ENCODE data around the gene PTPRN2.
"Not testable (repeated sequence)": the region's sequence is repeated elsewhere in the genome, so short reads cannot be mapped to it uniquely, and the experiment has no call there.

PTPRN2 gene

DNA sequence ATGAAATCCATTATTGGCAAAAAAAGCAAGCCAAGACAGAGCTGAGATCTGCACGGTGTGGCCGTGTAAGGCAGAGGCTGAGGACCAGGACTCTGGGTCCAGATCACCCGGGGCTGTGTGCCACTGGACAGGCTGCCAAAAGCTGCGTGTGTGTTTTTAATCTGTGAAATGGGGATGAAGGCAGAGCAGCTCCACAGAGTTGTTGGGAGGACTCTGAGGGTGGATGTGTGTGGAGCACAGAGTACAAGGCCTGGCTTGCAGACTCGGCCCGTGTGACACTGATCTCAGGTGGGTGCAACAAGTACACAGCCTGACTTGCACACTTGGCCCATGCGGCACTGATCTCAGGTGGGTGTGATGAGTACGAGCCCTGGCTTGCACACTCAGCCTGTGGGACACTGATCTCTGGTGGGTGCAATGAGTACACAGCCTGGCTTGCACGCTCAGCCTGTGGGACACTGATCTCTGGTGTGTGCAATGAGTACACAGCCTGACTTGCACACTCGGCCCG, 921.0 kb downstream of the PTPRN2 start:
- H3K27me3 Mint-ChIP-seq (ENCODE audit: low read depth, poor library complexity) = peaks cover 6% of the 10 kb centered on the region
- H3K36me3 Mint-ChIP-seq (ENCODE audit: low read depth) = no peaks in the 10 kb centered on the region
- no peak overlapping the region for H3K27ac Mint-ChIP-seq
- H3K4me1 Mint-ChIP-seq = peaks cover 37% of the 10 kb centered on the region
- DNase-seq = no peak
- TF ChIP-seq, protein P1, sequence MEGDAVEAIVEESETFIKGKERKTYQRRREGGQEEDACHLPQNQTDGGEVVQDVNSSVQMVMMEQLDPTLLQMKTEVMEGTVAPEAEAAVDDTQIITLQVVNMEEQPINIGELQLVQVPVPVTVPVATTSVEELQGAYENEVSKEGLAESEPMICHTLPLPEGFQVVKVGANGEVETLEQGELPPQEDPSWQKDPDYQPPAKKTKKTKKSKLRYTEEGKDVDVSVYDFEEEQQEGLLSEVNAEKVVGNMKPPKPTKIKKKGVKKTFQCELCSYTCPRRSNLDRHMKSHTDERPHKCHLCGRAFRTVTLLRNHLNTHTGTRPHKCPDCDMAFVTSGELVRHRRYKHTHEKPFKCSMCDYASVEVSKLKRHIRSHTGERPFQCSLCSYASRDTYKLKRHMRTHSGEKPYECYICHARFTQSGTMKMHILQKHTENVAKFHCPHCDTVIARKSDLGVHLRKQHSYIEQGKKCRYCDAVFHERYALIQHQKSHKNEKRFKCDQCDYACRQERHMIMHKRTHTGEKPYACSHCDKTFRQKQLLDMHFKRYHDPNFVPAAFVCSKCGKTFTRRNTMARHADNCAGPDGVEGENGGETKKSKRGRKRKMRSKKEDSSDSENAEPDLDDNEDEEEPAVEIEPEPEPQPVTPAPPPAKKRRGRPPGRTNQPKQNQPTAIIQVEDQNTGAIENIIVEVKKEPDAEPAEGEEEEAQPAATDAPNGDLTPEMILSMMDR (IDR thresholded peaks at IDR 0.05) = no peak
- H3K4me3 Mint-ChIP-seq = no peak overlapping the region
- no peaks in the 10 kb centered on the region for H3K9me3 Mint-ChIP-seq

DNA sequence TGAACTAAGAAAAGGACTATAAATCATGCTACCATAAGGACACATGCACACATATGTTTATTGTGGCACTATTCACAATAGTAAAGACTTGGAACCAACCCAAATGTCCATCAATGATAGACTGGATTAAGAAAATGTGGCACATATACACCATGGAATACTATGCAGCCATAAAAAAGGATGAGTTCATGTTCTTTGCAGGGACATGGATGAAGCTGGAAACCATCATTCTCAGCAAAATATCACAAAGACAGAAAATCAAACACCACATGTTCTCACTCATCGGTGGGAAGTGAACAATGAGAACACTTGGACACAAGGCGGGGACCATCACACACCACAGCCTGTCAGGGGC, 922.0 kb downstream of the PTPRN2 start:
- not testable (repeated sequence) for H3K9me3 Mint-ChIP-seq; DNase-seq; H3K36me3 Mint-ChIP-seq (ENCODE audit: low read depth); H3K4me3 Mint-ChIP-seq; H3K27me3 Mint-ChIP-seq (ENCODE audit: low read depth, poor library complexity); H3K27ac Mint-ChIP-seq
- peaks cover 27% of the 10 kb centered on the region for H3K4me1 Mint-ChIP-seq

DNA sequence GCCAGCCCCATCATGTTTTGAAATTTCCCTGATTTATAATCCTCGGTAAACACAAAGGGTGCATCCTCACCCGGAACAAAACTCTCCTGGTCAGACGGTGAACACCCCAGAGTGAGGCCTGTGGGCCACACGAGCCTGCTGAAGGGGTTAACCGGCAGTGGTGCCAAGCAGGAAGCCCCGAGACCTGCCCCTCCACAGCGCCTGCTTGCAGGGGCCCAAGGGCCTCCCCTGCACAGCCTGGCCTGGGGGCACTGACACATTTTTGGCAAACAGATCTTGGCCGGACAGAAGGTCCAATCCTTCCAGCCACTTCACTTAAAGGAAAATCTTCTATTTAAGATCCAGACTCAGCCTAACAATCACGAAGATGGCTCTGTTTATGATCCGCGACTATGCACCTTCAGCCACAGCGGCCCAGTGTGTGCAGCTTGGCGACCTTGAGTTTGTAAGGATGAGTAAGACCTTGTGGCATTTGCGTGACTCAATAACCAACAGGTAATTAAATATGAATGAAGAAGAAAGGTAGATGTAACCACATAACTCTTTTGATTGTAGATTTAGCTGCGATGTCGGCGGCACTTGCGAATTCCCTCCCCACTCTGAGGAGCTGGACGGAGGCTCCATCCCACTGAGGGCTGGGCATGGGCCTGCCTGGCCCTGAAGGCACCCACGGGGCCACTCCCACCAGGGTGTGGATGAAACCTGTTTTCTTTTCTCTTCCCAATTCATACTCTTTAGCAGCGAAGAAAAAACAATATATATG, 922.6 kb downstream of the PTPRN2 start:
- TF ChIP-seq, protein P1 (IDR thresholded peaks at IDR 0.05) = no peak
- Mint-ChIP-seq H3K9me3 (no peaks in the 10 kb centered on the region), H3K27me3 (ENCODE audit: low read depth, poor library complexity) (peaks cover 6% of the 10 kb centered on the region), H3K4me1 (peaks cover 22% of the 10 kb centered on the region), H3K36me3 (ENCODE audit: low read depth) (no peaks in the 10 kb centered on the region), H3K4me3 (no peak overlapping the region), H3K27ac (no peak overlapping the region)
- DNase-seq = no peak

DNA sequence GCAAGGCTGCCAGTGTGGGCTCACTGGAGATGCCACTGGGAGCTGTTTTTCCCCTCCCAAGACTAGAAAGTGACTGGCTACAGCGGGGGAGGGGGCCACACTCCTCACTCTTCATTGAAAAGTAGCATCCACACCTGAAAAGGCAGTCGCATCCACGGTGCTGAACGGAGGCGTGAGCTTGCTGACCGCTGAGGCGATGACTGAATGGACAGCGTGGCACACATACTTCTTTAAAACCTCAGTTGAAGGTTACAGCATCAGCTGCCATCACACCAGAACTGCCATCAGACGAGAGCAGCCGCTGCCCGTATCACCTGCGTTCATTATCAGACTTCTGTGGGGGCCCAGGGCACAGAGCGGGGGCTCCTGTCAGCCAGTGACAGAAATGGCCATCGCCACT, 923.6 kb downstream of the PTPRN2 start:
- TF ChIP-seq, protein P1 (IDR thresholded peaks at IDR 0.05) = no peak
- no peak for DNase-seq
- no peaks in the 10 kb centered on the region for H3K9me3 Mint-ChIP-seq
- H3K27me3 Mint-ChIP-seq (ENCODE audit: low read depth, poor library complexity) = peaks cover 4% of the 10 kb centered on the region
- H3K4me1 Mint-ChIP-seq = peaks cover 12% of the 10 kb centered on the region
- no peak overlapping the region for H3K27ac Mint-ChIP-seq
- H3K36me3 Mint-ChIP-seq (ENCODE audit: low read depth) = no peaks in the 10 kb centered on the region
- H3K4me3 Mint-ChIP-seq = no peak overlapping the region

DNA sequence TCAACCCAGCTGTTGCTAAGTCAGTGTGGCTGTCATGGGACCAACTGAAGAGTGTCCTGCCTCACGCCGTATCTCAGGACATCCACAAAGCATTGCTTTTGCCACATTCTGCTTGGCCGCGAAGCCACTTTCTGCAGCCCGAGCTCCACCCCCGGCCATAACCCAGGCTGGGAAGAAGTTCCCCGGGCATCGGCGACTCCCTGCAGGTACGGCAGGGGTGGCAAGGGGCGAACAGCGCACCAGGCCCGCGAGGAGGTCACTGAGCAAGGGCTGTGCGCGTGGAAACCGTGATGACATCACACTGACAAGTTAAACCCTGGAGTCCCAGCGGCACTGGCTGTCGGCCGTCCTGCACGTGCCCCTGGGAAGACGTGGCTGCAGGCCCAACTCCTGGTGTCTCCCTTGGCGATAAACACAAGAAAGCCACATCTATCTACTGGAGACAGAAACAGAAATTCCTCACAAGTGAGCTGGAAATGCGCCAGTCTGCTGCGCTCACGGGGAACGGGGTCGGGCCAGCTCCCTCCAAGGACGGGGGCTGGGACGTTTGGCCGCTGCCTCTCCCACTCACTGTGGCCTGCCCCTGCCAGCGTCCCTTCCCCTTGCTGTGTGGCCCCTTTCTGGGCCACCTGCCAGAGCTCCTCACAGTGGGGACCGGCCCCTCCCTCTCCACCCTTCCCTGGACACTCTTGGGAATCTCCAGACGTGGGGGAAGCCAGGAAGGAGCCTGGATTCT, 924.5 kb downstream of the PTPRN2 start:
- Mint-ChIP-seq H3K27ac (no peak overlapping the region), H3K27me3 (ENCODE audit: low read depth, poor library complexity) (peaks cover 4% of the 10 kb centered on the region), H3K36me3 (ENCODE audit: low read depth) (no peaks in the 10 kb centered on the region), H3K4me1 (peaks cover 8% of the 10 kb centered on the region), H3K9me3 (no peaks in the 10 kb centered on the region), H3K4me3 (no peak overlapping the region)
- no peak for DNase-seq
- TF ChIP-seq, protein P1 (IDR thresholded peaks at IDR 0.05) = no peak

DNA sequence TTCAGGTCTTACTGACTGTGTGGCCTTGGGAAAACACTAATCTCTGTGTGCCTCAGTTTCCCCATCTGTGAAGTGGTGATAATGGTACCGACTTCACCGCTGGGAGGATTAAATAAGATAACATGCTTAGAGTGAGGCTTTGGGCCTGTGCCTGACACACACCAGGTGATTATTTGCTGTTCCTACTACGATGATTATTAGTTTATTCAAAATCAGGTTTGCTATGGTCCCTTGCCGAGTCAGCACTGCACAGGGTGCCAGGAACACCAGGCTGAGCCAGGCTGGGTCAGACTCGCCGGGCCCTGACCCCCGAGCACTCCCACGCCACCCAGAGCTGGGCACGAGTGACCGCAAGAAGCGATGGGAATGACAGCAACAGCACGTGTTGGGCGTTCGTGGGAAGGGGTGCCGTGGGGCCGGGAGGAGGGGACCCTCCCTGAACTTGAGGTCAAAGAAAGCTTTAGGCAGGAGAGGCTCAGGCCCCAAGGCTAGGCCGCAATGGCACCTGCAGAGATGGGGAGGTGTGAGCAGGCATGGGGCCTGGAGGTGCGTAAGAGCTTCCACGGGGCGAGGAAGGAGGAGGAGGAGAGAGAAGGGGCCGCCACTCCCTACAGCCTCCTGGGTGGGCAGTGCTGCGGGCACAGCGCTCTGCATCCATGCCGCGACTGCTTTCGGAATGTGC, 925.4 kb downstream of the PTPRN2 start:
- TF ChIP-seq, protein P1 (IDR thresholded peaks at IDR 0.05) = no peak
- no peaks in the 10 kb centered on the region for H3K36me3 Mint-ChIP-seq (ENCODE audit: low read depth)
- no peaks in the 10 kb centered on the region for H3K27me3 Mint-ChIP-seq (ENCODE audit: low read depth, poor library complexity)
- no peaks in the 10 kb centered on the region for H3K9me3 Mint-ChIP-seq
- no peak for DNase-seq
- no peak overlapping the region for H3K27ac Mint-ChIP-seq
- no peak overlapping the region for H3K4me3 Mint-ChIP-seq
- peaks cover 5% of the 10 kb centered on the region for H3K4me1 Mint-ChIP-seq

Data from nephron progenitor cell (in vitro differentiated cells).